SU-DHL-6 (cell line): ENCODE measurements around the gene MDP1.

Source experiments
- H2AFZ ChIP-seq: fragments of 200-600 bp; sonication (generic); 2 replicates; pipeline ENCODE4 v1.6.1; 2014; ENCODE audit warnings: low read depth, mild to moderate bottlenecking, moderate library complexity, mixed read lengths, antibody characterized with exemption, low read length; ENCODE audit not compliant: severe bottlenecking
- H3F3A ChIP-seq: fragments of 200-600 bp; shearing (Covaris generic); 2 replicates; pipeline ENCODE4 v1.6.0; 2016; ENCODE audit warnings: antibody characterized with exemption, mild to moderate bottlenecking; ENCODE audit not compliant: insufficient read depth
- H3K27ac ChIP-seq: fragments of 200-600 bp; sonication (generic); 2 replicates; pipeline ENCODE4 v1.5.1; 2016; ENCODE audit warnings: low read depth, mild to moderate bottlenecking, low read length, moderate library complexity, mixed read lengths
- H3K27me3 ChIP-seq: fragments of 200-600 bp; sonication (generic), shearing (Covaris generic); 2 replicates; pipeline ENCODE4 v1.6.0; 2014; ENCODE audit warnings: mild to moderate bottlenecking, low read length
- H3K36me3 ChIP-seq: fragments of 200-600 bp; sonication (generic); 2 replicates; pipeline ENCODE4 v1.6.1; 2014; ENCODE audit warnings: mild to moderate bottlenecking, low read length, mixed read lengths
- H3K4me2 ChIP-seq: fragments of 300-600, 200-600 bp; shearing (Covaris generic), sonication (generic); 2 replicates; pipeline ENCODE4 v1.6.0; 2014; ENCODE audit warnings: low read length, low read depth, mild to moderate bottlenecking; ENCODE audit not compliant: poor library complexity, severe bottlenecking
- H3K4me3 ChIP-seq: fragments of 200-600 bp; sonication (generic); 2 replicates; pipeline ENCODE4 v1.5.1; 2014; ENCODE audit warnings: antibody characterized with exemption, low read length, mild to moderate bottlenecking, mixed read lengths; ENCODE audit not compliant: insufficient read depth, poor library complexity, severe bottlenecking
- H3K79me2 ChIP-seq: fragments of 200-600 bp; sonication (generic); 2 replicates; pipeline ENCODE4 v1.6.1; 2014; ENCODE audit warnings: mild to moderate bottlenecking, low read length, moderate library complexity; ENCODE audit not compliant: insufficient read depth
- H3K9ac ChIP-seq: fragments of 200-600 bp; sonication (generic); 2 replicates; pipeline ENCODE4 v1.7.0; 2014; ENCODE audit warnings: mild to moderate bottlenecking, low read length
- H3K9me2 ChIP-seq: fragments of 200-600 bp; sonication (generic); replicated peaks from 2 replicates; pipeline ENCODE4 v1.6.1; 2014; ENCODE audit warnings: low read length; ENCODE audit not compliant: insufficient read depth
- H3K9me3 ChIP-seq: fragments of 200-600 bp; sonication (generic); 2 replicates; pipeline ENCODE4 v1.6.1; 2014; ENCODE audit warnings: low read length, mixed read lengths; ENCODE audit not compliant: insufficient read depth
- H4K20me1 ChIP-seq: fragments of 200-600 bp; sonication (generic); 2 replicates; pipeline ENCODE4 v1.6.1; 2014; ENCODE audit warnings: low read depth, mild to moderate bottlenecking, antibody characterized with exemption, low read length, moderate library complexity, mixed read lengths
- CTCF ChIP-seq: fragments of 200-600 bp; sonication (generic); IDR thresholded peaks from one replicate; pipeline ENCODE4 v1.5.1; 2017; ENCODE audit warnings: antibody characterized with exemption, mild to moderate bottlenecking, low read length, moderate library complexity; ENCODE audit not compliant: insufficient read depth, poor library complexity, severe bottlenecking
- EZH2phosphoT487 ChIP-seq: fragments of 200-600 bp; sonication (generic), shearing (Covaris generic); conservative IDR thresholded peaks from 2 replicates; pipeline ENCODE4 v1.6.1; 2018; ENCODE audit warnings: mild to moderate bottlenecking, antibody characterized with exemption, low read length, moderate library complexity, mixed read lengths

Gene MDP1

DNA sequence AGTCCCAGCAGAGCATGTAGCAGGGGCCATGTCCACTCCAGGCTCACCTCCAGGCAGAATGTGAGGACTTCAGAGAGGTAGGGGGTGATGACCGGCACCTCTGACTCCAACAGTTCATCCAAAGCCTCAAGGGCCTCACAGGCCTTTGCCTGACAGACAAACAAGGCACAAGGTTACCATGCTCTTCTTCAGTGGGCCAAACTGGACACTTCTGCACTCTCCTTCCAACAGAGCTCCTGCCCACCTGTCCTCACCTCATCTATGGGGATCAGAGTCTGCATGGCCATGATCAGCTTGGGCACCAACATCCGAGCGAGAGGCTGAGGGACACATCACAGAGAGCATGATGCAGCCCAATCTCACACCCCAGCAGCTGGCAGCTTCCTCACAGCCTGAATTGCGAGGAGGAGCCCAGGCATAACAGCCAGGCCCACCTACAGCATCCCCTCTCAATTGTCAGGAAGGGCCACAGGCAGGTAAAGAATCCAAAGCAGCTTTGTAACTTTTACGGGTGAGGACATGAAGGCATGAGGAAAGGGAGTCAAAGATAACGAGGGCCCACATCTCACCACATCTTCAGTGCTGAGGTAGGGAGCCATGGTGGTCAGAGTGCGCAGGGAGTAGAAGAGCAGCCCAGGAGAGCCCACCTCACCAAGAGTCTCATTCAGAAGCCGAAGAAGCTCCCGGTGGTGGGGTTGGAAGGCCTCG is 28.9 kb downstream of the MDP1 start:
- Histone ChIP-seq H3F3A (peaks cover 14% of the 10 kb centered on the region), H3K36me3 (no peaks in the 10 kb centered on the region), H3K9me2 (no peaks in the 10 kb centered on the region), H4K20me1 (no peaks in the 10 kb centered on the region), H3K9me3 (no peaks in the 10 kb centered on the region), H3K4me2 (peak overlapping the region; percentile 71), H3K79me2 (no peaks in the 10 kb centered on the region), H3K4me3 (no peak overlapping the region), H3K27ac (no peak overlapping the region), H3K9ac (0 out of 2 replicates have a peak overlapping the region, but pooled peaks have one; percentile 72), H3K27me3 (no peaks in the 10 kb centered on the region), H2AFZ (no peak overlapping the region)
- TF ChIP-seq CTCF, result no peak
- no peak for TF ChIP-seq EZH2phosphoT487

- Histone ChIP-seq H3K27ac (no peak overlapping the region), H3K79me2 (no peaks in the 10 kb centered on the region), H3K9me3 (no peaks in the 10 kb centered on the region), H2AFZ (no peak overlapping the region), H3K4me2 (no peak overlapping the region), H3K4me3 (no peak overlapping the region), H3K27me3 (no peaks in the 10 kb centered on the region), H3F3A (peaks cover 14% of the 10 kb centered on the region), H4K20me1 (no peaks in the 10 kb centered on the region), H3K9me2 (no peaks in the 10 kb centered on the region), H3K36me3 (no peaks in the 10 kb centered on the region), H3K9ac (no peak overlapping the region)
- TF ChIP-seq CTCF, result no peak
- TF ChIP-seq EZH2phosphoT487, result no peak
Observed at GRCh38 chr14:24185741-24186140, 30.1 kb downstream of the MDP1 start.

DNA sequence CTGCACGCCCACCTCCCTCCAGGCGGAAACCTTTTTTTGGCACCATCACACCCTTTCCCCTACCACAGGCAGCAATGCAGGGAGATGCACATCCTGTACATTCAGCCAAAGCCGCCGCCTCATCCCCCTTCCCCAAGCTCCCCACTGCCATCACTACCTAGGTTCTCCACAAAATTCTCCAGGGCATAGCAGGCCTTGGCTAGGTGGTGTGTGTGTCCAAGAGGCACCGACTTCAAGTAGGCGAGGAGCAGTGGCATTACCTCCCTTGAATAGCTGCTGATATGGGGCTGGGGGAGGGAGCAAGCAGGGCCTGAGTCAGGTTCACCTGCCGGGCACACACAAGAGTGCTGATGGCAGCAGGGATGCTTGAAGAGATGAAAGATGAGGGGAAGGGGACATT is 30.8 kb downstream of the MDP1 start:
- Histone ChIP-seq H3K79me2 (no peaks in the 10 kb centered on the region), H4K20me1 (no peaks in the 10 kb centered on the region), H3K9me2 (no peaks in the 10 kb centered on the region), H3K27me3 (no peaks in the 10 kb centered on the region), H3F3A (peaks cover 13% of the 10 kb centered on the region), H2AFZ (no peak overlapping the region), H3K9ac (no peak overlapping the region), H3K36me3 (no peaks in the 10 kb centered on the region), H3K27ac (no peak overlapping the region), H3K9me3 (no peaks in the 10 kb centered on the region), H3K4me3 (no peak overlapping the region), H3K4me2 (no peak overlapping the region)
- TF ChIP-seq EZH2phosphoT487 (no peak), CTCF (no peak)
